ENCODE results near the gene PAX7.

PAX7 gene

DNA sequence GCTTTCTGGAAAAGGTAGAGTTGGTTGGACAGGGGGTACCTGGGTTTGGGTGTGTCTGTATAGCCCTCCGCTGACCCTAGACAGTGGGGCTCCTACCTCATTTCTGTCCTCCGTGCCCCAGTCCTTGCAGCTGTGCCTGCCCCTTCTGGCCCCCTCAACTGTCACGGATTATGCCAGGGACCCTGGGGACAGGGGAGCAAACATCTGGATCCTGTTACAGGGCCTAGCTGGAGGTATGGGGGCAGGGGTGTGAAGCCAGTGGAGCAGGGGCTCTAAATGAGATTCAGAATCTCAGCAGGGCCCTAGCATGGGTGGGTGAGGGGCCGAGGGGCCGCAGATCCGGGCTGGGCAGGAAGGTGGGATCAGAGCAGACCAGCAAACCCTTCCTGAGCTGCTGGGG, 147.8 kb downstream of the PAX7 start:
- no peak overlapping the region for H2AFZ ChIP-seq (ENCODE audit: low read depth, low read length)
- no peaks in the 10 kb centered on the region for H4K20me1 ChIP-seq (ENCODE audit: insufficient read depth, low read length)
- no peaks in the 10 kb centered on the region for H3K36me3 ChIP-seq (ENCODE audit: insufficient read depth, low read length)
- no peak for ATAC-seq (ENCODE audit: insufficient read depth, low read depth)
- no peak overlapping the region for H3K4me3 ChIP-seq (ENCODE audit: low read depth in 1 of 2, low read length in 2 of 2)
- no peak overlapping the region for H3K27ac ChIP-seq (ENCODE audit: low read length)
- peaks cover 5% of the 10 kb centered on the region for H3K27me3 ChIP-seq (ENCODE audit: insufficient read depth, low read length, poor library complexity)
- no peak overlapping the region for H3K9ac ChIP-seq (ENCODE audit: low read depth, low read length)
- H3K4me1 ChIP-seq (ENCODE audit: insufficient read depth, low read length): no peaks in the 10 kb centered on the region
- TF ChIP-seq, protein P1, sequence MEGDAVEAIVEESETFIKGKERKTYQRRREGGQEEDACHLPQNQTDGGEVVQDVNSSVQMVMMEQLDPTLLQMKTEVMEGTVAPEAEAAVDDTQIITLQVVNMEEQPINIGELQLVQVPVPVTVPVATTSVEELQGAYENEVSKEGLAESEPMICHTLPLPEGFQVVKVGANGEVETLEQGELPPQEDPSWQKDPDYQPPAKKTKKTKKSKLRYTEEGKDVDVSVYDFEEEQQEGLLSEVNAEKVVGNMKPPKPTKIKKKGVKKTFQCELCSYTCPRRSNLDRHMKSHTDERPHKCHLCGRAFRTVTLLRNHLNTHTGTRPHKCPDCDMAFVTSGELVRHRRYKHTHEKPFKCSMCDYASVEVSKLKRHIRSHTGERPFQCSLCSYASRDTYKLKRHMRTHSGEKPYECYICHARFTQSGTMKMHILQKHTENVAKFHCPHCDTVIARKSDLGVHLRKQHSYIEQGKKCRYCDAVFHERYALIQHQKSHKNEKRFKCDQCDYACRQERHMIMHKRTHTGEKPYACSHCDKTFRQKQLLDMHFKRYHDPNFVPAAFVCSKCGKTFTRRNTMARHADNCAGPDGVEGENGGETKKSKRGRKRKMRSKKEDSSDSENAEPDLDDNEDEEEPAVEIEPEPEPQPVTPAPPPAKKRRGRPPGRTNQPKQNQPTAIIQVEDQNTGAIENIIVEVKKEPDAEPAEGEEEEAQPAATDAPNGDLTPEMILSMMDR (IDR thresholded peaks at IDR 0.05; ENCODE audit: borderline replicate concordance, extremely low read depth, low read length, poor library complexity, severe bottlenecking): no peak
- no peak for TF ChIP-seq EZH2 (IDR thresholded peaks at IDR 0.05; ENCODE audit: borderline replicate concordance, low read depth, low read length, severe bottlenecking)
- H3K79me2 ChIP-seq (ENCODE audit: insufficient read depth, low read length): no peaks in the 10 kb centered on the region
- DNase-seq: no peak
- H3K9me3 ChIP-seq (ENCODE audit: insufficient read depth, low read length, severe bottlenecking): no peaks in the 10 kb centered on the region
- H3K4me2 ChIP-seq (ENCODE audit: insufficient read depth, low read length): no peak overlapping the region

DNA sequence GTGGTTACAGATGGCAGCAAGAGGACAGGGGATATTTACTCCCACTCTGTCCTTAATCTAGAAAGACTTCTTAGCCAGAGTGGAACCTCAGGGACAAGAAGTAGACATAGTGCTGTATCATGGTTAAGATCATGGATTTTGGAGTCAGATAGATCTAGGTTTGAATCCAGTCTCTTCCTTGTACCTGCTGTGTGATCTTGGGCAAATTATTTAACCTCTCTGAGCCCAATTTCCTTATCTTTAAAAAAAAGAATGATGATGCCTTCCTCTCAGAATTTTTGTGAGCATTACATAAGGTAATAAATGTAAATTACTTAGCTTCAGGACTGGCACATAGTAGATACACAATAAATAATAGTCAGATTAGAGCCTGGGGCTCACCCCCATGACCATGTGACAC, 150.4 kb downstream of the PAX7 start:
- ATAC-seq (ENCODE audit: insufficient read depth, low read depth): no peak
- no peaks in the 10 kb centered on the region for H3K4me1 ChIP-seq (ENCODE audit: insufficient read depth, low read length)
- H2AFZ ChIP-seq (ENCODE audit: low read depth, low read length): no peak overlapping the region
- DNase-seq: no peak
- H4K20me1 ChIP-seq (ENCODE audit: insufficient read depth, low read length): no peaks in the 10 kb centered on the region
- H3K4me3 ChIP-seq (ENCODE audit: low read depth in 1 of 2, low read length in 2 of 2): no peak overlapping the region
- H3K4me2 ChIP-seq (ENCODE audit: insufficient read depth, low read length): no peak overlapping the region
- no peaks in the 10 kb centered on the region for H3K9me3 ChIP-seq (ENCODE audit: insufficient read depth, low read length, severe bottlenecking)
- no peaks in the 10 kb centered on the region for H3K79me2 ChIP-seq (ENCODE audit: insufficient read depth, low read length)
- no peak overlapping the region for H3K9ac ChIP-seq (ENCODE audit: low read depth, low read length)
- H3K27ac ChIP-seq (ENCODE audit: low read length): no peak overlapping the region
- TF ChIP-seq, protein P1 (IDR thresholded peaks at IDR 0.05; ENCODE audit: borderline replicate concordance, extremely low read depth, low read length, poor library complexity, severe bottlenecking): no peak
- no peak for TF ChIP-seq EZH2 (IDR thresholded peaks at IDR 0.05; ENCODE audit: borderline replicate concordance, low read depth, low read length, severe bottlenecking)
- H3K36me3 ChIP-seq (ENCODE audit: insufficient read depth, low read length): no peaks in the 10 kb centered on the region
- peaks cover 6% of the 10 kb centered on the region for H3K27me3 ChIP-seq (ENCODE audit: insufficient read depth, low read length, poor library complexity)

DNA sequence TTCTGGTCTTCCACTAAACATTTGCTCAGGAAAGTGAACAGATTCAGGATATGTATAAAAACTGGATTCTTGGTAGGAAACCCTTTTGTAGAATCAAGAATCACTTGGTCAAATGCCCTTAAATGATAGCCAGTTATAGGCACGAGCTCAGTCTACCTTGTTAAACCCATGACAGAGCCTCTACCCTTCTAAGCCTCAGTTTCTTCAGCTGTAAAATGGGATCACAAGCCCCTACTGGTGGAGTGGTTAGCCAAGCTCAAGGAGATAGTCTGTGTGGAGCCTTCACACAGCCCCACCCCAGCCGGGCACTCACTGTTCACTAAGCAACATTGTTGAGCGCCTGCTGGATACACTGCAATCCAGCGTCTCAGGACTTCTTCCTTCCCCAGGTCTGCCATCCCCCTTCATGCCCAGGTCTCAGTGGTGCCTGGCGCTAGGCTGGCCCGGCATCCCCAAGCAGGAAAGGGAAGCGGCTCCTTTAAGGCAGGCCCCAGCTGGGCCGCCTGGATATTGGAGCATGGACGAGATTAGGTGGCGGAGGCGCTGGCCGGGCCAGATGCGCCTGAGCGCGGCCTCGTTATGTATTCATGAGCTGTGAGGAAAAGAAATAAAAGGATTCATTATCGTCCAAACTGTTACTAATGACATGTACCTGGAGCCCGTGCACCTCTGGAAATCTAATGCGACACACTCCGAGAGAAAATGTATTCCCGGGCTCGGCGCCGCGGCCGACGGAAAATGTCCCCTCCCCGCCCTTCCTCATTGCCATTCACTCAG, 153.2 kb downstream of the PAX7 start:
- no peaks in the 10 kb centered on the region for H3K79me2 ChIP-seq (ENCODE audit: insufficient read depth, low read length)
- ATAC-seq (ENCODE audit: insufficient read depth, low read depth) (no peak), DNase-seq (no peak)
- H3K9ac ChIP-seq (ENCODE audit: low read depth, low read length): no peak overlapping the region
- no peak for TF ChIP-seq EZH2 (IDR thresholded peaks at IDR 0.05; ENCODE audit: borderline replicate concordance, low read depth, low read length, severe bottlenecking)
- TF ChIP-seq, protein P1 (IDR thresholded peaks at IDR 0.05; ENCODE audit: borderline replicate concordance, extremely low read depth, low read length, poor library complexity, severe bottlenecking): no peak
- no peak overlapping the region for H3K27ac ChIP-seq (ENCODE audit: low read length)
- no peaks in the 10 kb centered on the region for H3K36me3 ChIP-seq (ENCODE audit: insufficient read depth, low read length)
- no peaks in the 10 kb centered on the region for H3K4me1 ChIP-seq (ENCODE audit: insufficient read depth, low read length)
- H3K27me3 ChIP-seq (ENCODE audit: insufficient read depth, low read length, poor library complexity): peaks cover 4% of the 10 kb centered on the region
- H3K4me2 ChIP-seq (ENCODE audit: insufficient read depth, low read length): no peak overlapping the region
- no peaks in the 10 kb centered on the region for H4K20me1 ChIP-seq (ENCODE audit: insufficient read depth, low read length)
- H3K9me3 ChIP-seq (ENCODE audit: insufficient read depth, low read length, severe bottlenecking): no peaks in the 10 kb centered on the region
- no peak overlapping the region for H3K4me3 ChIP-seq (ENCODE audit: low read depth in 1 of 2, low read length in 2 of 2)
- H2AFZ ChIP-seq (ENCODE audit: low read depth, low read length): no peak overlapping the region
